ENCODE results near the gene GULP1.

Gene GULP1

DNA sequence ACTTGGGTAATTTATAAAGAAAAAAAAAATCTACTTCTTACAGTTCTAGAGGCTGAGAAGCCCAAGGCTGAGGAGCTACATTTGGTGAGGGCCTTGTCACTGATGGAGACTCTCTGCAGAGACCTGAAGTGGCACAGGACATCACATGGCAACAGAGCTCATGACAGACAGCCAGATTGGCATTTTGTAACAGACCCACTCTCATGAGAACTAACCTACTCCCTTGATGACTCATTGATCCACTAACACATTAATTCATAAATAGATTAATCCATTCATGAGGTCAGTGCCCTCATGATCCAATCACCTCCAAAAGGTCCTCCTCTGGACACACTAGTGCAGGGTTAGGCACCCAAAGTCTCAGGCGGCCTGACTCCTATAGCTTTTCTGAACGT is 318.4 kb downstream of the GULP1 start:
- no peak for DNase-seq

- no peak for DNase-seq
These were observed 319.2 kb downstream of the GULP1 start for GRCh38 chr2:188610827-188611226.

GRCh38 chr2:188619146-188619545 is 327.5 kb downstream of the GULP1 start:
- no peak for DNase-seq

GRCh38 chr2:188620916-188621315 is 329.2 kb downstream of the GULP1 start:
- DNase-seq = no peak

- no peak for DNase-seq
These were observed 331.1 kb downstream of the GULP1 start for GRCh38 chr2:188622601-188623260.

- DNase-seq = no peak
These were observed 332.4 kb downstream of the GULP1 start for GRCh38 chr2:188623995-188624643.

- no peak for DNase-seq
These were observed 335.8 kb downstream of the GULP1 start for GRCh38 chr2:188627471-188627870.

GRCh38 chr2:188628989-188629752 is 337.5 kb downstream of the GULP1 start:
- DNase-seq = no peak

DNA sequence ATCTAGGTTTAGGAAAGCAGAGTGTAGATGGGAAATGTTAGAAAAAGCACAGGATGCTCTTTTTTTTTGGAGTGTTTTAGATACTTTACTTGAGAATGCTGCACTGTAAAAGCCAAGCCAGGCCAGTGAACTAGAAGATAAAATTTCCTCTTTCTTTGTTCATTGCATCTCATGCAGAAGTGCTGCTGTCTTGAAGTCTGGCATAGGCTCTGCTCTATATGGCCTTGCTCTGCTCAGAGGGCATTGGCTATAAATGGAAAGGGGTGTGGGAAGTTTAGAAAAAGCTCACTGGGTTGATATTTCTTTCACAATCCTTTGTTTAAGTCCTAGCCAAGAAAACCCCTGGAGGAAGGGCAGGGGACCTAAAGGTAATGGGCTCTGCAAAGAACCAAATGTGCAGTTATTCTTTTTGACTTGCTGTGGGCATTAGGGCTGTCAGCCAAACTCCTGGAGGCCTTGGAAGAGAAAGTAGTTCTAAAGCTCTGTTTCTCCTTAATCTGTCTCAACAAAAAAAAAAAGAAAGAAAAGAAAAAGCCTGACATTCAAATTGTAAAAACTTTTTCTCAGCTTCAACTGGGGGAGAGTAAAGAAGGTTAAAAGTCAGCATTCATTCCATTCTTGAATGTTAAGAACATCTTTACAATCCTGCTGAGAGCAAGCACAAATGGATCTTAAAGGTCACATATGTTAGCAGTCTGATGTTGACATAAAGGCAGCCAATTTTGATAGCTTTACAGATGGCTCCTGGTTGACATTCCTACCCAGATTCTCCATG is 338.3 kb downstream of the GULP1 start:
- no peak for DNase-seq

GRCh38 chr2:188631037-188631809 is 339.5 kb downstream of the GULP1 start:
- DNase-seq = no peak

- DNase-seq = no peak
These were observed 343.0 kb downstream of the GULP1 start for GRCh38 chr2:188634656-188635055.
